NCI-H146 treated with DMSO at 0.1 percent for 48 hours (cell line): ENCODE data around the gene ZNF304.

Experiments used
- DNase-seq: peaks from one replicate; lab custom pipeline; 2025; ENCODE audit not compliant: unreplicated experiment; lab: John Stamatoyannopoulos, UW

The ZNF304 gene

GRCh38 chr19:57350877-57351805 lies at the start of gene ZNF304:
Gene ZNF304, plus strand, starts transcription at chr19:57351271. Its CDS starts 394 bp downstream, at chr19:57351665.
- DNase-seq: peak; percentile 92

- DNase-seq: no peak
Observed at GRCh38 chr19:57302020-57302465, 49.0 kb upstream of the ZNF304 start.

GRCh38 chr19:57302727-57303401 lies 48.2 kb upstream of the ZNF304 start:
- DNase-seq: no peak

- DNase-seq: no peak
Observed at GRCh38 chr19:57305056-57305455, 46.0 kb upstream of the ZNF304 start.

- no peak for DNase-seq
Observed at GRCh38 chr19:57308514-57308913, 42.6 kb upstream of the ZNF304 start.

GRCh38 chr19:57310792-57311191 lies 40.3 kb upstream of the ZNF304 start:
- DNase-seq: no peak

GRCh38 chr19:57314146-57314545 lies 36.9 kb upstream of the ZNF304 start:
- DNase-seq: no peak

- no peak for DNase-seq
Observed at GRCh38 chr19:57317503-57317902, 33.6 kb upstream of the ZNF304 start.

- DNase-seq: no peak
Observed at GRCh38 chr19:57319869-57320179, 31.2 kb upstream of the ZNF304 start.

- DNase-seq: peak; percentile 94
Observed at GRCh38 chr19:57320180-57321084, 30.6 kb upstream of the ZNF304 start, which contains the start of gene ZNF543. Gene ZNF543, plus strand, starts transcription at chr19:57320472. Its CDS starts 382 bp downstream, at chr19:57320854.

GRCh38 chr19:57321116-57321515 lies 30.0 kb upstream of the ZNF304 start:
- no peak for DNase-seq

- DNase-seq: no peak
Observed at GRCh38 chr19:57321751-57322150, 29.3 kb upstream of the ZNF304 start.

GRCh38 chr19:57324992-57325391 lies 26.1 kb upstream of the ZNF304 start:
- DNase-seq: no peak

- no peak for DNase-seq
Observed at GRCh38 chr19:57327993-57328392, 23.1 kb upstream of the ZNF304 start.

GRCh38 chr19:57334191-57334590 lies 16.9 kb upstream of the ZNF304 start:
- DNase-seq: no peak

GRCh38 chr19:57338877-57339276 lies 12.2 kb upstream of the ZNF304 start:
- DNase-seq: no peak

- no peak for DNase-seq
Observed at GRCh38 chr19:57342582-57342981, 8.5 kb upstream of the ZNF304 start.

GRCh38 chr19:57348136-57348535 lies 2.9 kb upstream of the ZNF304 start:
- no peak for DNase-seq

- DNase-seq: no peak
Observed at GRCh38 chr19:57351867-57352266, 796 bp downstream of the ZNF304 start.

- DNase-seq: no peak
Observed at GRCh38 chr19:57355916-57356315, 4.8 kb downstream of the ZNF304 start.

GRCh38 chr19:57357406-57357805 lies 6.3 kb downstream of the ZNF304 start:
- no peak for DNase-seq
